NT2/D1 (cell line): ENCODE results near the gene TBXAS1.

Experiments used
- DNase-seq: peaks from one replicate; pipeline ENCODE4 v3.0.0-alpha.2; 2011; ENCODE audit warnings: low read depth, low spot score
- H3K27me3 ChIP-seq: 2 replicates; pipeline ENCODE4 v1.6.0; 2011; ENCODE audit warnings: mild to moderate bottlenecking; ENCODE audit not compliant: insufficient read length, insufficient read depth
- H3K36me3 ChIP-seq: 2 replicates; pipeline ENCODE4 v1.6.1; 2011; ENCODE audit warnings: mild to moderate bottlenecking, low read length, mixed read lengths; ENCODE audit not compliant: insufficient read depth, insufficient read length
- H3K4me1 ChIP-seq: 2 replicates; pipeline ENCODE4 v1.5.1; 2011; ENCODE audit not compliant: insufficient read depth, insufficient read length
- H3K4me3 ChIP-seq: 2 replicates; pipeline ENCODE4 v1.5.1; 2011; ENCODE audit warnings: low read depth; ENCODE audit not compliant: insufficient read length
- H3K9ac ChIP-seq: 2 replicates; pipeline ENCODE4 v1.6.0; 2011; ENCODE audit warnings: low read depth; ENCODE audit not compliant: insufficient read length
- H3K9me3 ChIP-seq: 2 replicates; pipeline ENCODE4 v1.5.1; 2011; ENCODE audit warnings: mild to moderate bottlenecking, low read length; ENCODE audit not compliant: insufficient read depth
- SUZ12 ChIP-seq: IDR thresholded peaks from 2 replicates; pipeline ENCODE4 v1.6.1; 2011; ENCODE audit not compliant: insufficient read length, insufficient read depth; ENCODE audit errors: extremely low read depth
- YY1 ChIP-seq: IDR thresholded peaks from 2 replicates; pipeline ENCODE4 v1.6.1; 2011; ENCODE audit not compliant: insufficient read length, insufficient read depth
- ZNF274 ChIP-seq: IDR thresholded peaks from 2 replicates; pipeline ENCODE4 v1.6.1; 2011; ENCODE audit warnings: mild to moderate bottlenecking, low read depth, low read length

TBXAS1 gene

DNA sequence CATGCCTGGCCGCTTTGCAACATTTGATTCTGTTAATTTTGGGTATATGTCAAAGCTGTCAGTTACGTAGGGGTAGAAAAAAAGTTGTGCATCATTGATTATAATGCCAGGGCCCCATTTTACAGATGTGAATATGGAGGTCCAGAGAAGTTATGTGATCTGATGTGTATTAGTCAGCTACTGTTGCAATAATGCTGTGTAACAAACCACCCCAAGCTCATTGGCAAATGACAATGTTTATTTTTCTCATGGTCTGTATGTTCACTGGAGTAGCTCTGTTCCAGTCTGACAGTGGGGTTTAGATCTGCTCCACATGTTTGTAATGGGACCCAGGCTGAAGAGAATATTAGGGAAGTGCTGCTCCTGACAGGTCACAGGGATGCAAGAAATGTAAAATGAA, 19.2 kb downstream of the TBXAS1 start:
- no peak overlapping the region for H3K9ac ChIP-seq
- DNase-seq, result no peak
- no peaks in the 10 kb centered on the region for H3K36me3 ChIP-seq
- no peaks in the 10 kb centered on the region for H3K27me3 ChIP-seq
- H3K9me3 ChIP-seq, result peaks cover 5% of the 10 kb centered on the region; the same call in 1 of the 2 replicates
- no peak for TF ChIP-seq ZNF274
- no peak for TF ChIP-seq SUZ12
- TF ChIP-seq YY1, result no peak
- H3K4me3 ChIP-seq, result no peak overlapping the region
- H3K4me1 ChIP-seq, result no peaks in the 10 kb centered on the region

DNA sequence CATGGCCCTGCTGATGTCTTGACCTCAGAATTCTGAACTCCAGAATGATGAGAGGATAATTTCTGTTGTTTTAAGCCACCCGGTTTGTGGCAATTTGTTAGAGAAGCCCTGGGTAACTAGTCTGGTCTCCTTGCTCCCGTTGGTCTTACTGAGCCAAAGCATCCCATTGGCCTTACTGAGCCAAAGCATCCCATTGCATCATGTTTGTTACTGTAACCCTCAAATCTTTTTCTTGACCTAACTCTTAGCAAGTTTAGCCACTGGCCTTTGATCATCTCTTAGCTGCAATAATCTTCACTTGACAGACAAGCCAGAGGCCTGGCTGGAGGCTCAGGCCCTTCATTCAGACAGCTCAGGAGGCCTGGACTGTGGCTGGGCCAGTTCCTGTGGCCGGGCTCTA, 21.8 kb downstream of the TBXAS1 start:
- Histone ChIP-seq H3K4me3 (no peak overlapping the region), H3K4me1 (no peaks in the 10 kb centered on the region), H3K27me3 (no peaks in the 10 kb centered on the region), H3K9me3 (peaks cover 5% of the 10 kb centered on the region; the same call in 1 of the 2 replicates), H3K36me3 (no peaks in the 10 kb centered on the region), H3K9ac (no peak overlapping the region)
- no peak for DNase-seq
- TF ChIP-seq ZNF274 (no peak), SUZ12 (no peak), YY1 (no peak)

DNA sequence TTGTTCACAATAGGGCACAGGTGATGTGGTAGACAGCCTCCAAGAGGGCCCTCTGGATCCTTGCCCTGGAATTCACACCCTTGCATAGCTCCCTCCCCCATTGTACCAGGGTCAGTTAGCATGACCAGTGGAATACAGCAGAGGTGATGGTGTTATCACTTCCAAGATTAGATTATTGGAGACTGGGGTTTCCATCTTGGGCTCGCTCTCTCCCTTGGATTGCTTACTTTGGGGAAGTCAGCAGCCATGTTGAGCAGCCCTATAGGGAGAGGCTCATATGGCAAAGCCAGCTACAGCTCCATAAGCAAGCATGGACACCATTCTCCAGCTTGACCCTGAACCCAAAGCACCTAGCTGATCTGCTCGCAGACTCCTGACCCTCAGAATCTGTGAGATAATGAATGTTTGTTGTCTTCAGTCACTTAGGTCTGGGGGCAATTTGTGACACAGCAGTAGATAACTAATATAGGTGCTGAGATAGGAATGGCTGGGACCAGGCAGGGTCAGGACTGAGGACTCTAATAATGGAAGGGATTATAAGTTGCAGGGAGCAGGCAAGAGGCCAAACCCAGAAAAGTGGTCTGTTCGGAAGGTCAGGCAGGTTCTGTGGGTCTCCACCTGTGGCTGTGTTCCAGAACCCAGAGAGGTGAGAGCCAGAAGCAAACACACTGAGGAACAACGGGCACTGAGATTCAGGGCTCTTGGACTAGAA, 22.9 kb downstream of the TBXAS1 start:
- TF ChIP-seq ZNF274, result no peak
- TF ChIP-seq YY1, result no peak
- TF ChIP-seq SUZ12, result no peak
- Histone ChIP-seq H3K4me3 (no peak overlapping the region), H3K4me1 (no peaks in the 10 kb centered on the region), H3K9me3 (peaks cover 5% of the 10 kb centered on the region; the same call in 1 of the 2 replicates), H3K9ac (no peak overlapping the region), H3K27me3 (no peaks in the 10 kb centered on the region), H3K36me3 (no peaks in the 10 kb centered on the region)
- no peak for DNase-seq

DNA sequence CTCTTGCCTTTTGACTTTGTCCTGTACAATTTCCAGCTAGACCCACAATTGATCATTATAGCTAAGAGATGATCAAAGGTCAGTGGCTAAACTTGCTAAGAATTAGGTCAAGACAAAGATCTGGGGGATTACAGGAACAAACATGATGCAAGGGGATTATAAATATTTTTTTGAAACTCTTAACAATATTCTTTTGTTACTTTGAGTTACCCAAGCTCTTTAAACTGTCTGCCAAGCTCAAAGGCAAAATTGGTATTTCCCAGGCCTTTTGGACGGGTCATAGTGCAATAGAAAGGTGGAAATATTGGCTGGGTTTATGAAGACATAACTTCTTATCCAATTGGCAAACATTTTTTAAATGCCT, 23.4 kb downstream of the TBXAS1 start:
- Histone ChIP-seq H3K4me3 (no peak overlapping the region), H3K36me3 (no peaks in the 10 kb centered on the region), H3K9me3 (peaks cover 5% of the 10 kb centered on the region; the same call in 1 of the 2 replicates), H3K4me1 (no peaks in the 10 kb centered on the region), H3K27me3 (no peaks in the 10 kb centered on the region), H3K9ac (no peak overlapping the region)
- TF ChIP-seq ZNF274 (no peak), YY1 (no peak), SUZ12 (no peak)
- DNase-seq, result no peak

DNA sequence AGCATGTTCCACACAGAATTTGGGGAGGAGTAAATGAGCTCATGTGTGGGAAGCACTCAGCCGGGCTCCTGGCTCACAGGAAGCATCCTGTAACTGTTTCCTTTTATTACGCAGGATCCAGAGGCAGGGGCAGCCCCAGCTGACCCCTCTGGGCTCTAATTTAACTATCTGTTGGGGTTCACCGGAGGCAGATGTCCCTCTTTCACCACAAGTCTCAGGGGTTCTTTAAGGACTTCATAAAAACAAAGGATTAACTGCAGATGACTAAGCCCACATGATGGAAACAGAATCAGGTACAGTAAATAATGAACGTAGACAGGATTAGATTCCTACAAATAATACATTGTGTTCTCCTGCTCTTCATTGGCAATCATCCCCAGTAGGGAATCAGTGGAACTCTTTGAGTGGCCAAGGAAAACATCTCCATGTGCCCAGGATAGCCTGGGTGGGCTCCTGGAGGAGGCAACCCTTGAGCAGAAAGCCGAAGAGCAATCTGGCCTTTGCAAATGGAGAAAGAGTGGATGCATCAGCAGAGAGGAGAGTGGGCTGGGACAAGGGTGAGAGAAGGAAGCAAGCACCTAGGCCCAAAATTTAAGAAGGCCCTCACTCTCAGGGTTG, 24.6 kb downstream of the TBXAS1 start:
- TF ChIP-seq SUZ12 (no peak), ZNF274 (no peak), YY1 (no peak)
- DNase-seq, result no peak
- Histone ChIP-seq H3K4me1 (no peaks in the 10 kb centered on the region), H3K27me3 (no peaks in the 10 kb centered on the region), H3K36me3 (no peaks in the 10 kb centered on the region), H3K9ac (no peak overlapping the region), H3K9me3 (no peaks in the 10 kb centered on the region), H3K4me3 (no peak overlapping the region)

DNA sequence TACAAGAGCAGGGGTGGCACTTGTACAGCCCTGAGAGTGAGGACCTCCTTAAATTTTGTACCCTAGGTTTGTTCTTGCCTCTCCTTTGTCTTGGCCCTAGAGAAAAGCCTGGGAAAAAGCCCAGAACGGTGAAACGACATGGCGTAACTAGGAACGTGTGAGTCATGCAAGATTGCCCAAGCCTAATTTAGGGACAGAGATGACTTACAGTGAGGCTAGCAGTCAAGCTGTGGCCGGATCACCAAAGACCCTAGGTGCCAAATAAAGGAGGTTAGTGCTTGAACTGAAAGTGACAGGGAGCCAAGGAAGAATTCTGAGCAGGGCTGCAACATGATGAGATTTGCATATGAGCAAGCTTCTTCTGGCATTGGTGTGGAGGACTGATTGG, 25.1 kb downstream of the TBXAS1 start:
- Histone ChIP-seq H3K36me3 (no peaks in the 10 kb centered on the region), H3K4me3 (no peak overlapping the region), H3K4me1 (no peaks in the 10 kb centered on the region), H3K27me3 (no peaks in the 10 kb centered on the region), H3K9me3 (no peaks in the 10 kb centered on the region), H3K9ac (no peak overlapping the region)
- DNase-seq, result no peak
- TF ChIP-seq SUZ12, result no peak
- no peak for TF ChIP-seq ZNF274
- TF ChIP-seq YY1, result no peak

DNA sequence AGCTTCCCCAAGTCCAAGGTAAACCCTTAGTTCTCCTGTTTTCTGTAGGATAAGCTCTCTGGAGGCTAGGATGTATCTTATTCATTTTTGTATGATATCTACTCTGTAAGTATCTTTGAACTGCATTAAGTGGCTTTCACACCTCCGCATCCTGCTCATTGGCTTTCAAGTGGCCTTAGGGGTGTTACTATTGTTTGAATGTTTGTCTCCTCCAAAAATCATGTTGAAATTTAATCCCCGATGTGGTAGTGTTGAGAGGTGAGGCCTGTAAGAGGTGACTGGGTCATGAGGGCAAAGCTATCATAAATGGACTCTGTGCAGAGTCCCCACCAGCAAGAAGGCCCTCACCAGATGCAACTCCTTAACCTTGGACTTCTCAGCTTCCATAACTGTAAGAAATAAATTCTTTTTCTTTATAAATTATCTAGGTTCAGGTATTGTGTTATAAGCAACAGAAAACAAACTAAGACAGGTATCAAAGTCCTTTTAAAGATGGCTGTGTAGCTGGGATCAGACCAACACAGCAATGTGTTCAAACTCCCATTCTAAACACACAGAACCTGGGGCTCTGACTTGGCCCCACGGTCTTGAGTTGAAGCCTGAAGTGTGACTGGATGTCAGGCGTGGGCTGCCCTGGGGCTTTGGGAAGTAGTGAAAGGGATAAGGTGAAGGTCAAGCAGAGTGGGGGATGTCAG, 25.9 kb downstream of the TBXAS1 start:
- no peak for DNase-seq
- Histone ChIP-seq H3K9me3 (no peaks in the 10 kb centered on the region), H3K9ac (no peak overlapping the region), H3K27me3 (no peaks in the 10 kb centered on the region), H3K4me1 (no peaks in the 10 kb centered on the region), H3K36me3 (no peaks in the 10 kb centered on the region), H3K4me3 (no peak overlapping the region)
- no peak for TF ChIP-seq YY1
- no peak for TF ChIP-seq ZNF274
- no peak for TF ChIP-seq SUZ12
